Activated B cell treated with CpG ODN at 0.5 μM for 24 hours (primary cell): Measurements from ENCODE around the gene BPIFB3. TPM values are rescaled to one million over a fixed set of nuclear protein-coding genes. Genes with fewer than 3 reads are reported as not detected.

Experiments
- ATAC-seq: fragments of 200-7000 bp; cut with Tn5 transposase; one replicate; pipeline ENCODE4 v1.10.0; 2021; ENCODE audit warnings: low read depth, mild to moderate bottlenecking, moderate library complexity
- CTCF ChIA-PET: fragments of 350-600 bp; sonication (Branson Sonifier 250); formaldehyde crosslinking; loops from one replicate; lab custom pipeline; 2021; ENCODE audit warnings: antibody characterized with exemption; lab: Charles Lee
- POLR2A ChIA-PET: fragments of 350-600 bp; sonication (Branson Sonifier 250); formaldehyde crosslinking; loops from one replicate; lab custom pipeline; 2021; ENCODE audit warnings: antibody characterized with exemption; lab: Charles Lee
- DNase-seq: peaks from one replicate; pipeline ENCODE4 v3.0.0; 2022
- H3K27ac Mint-ChIP-seq: one replicate; pipeline ENCODE4 v1.8.0; 2020; ENCODE audit warnings: mixed read lengths
- H3K27me3 Mint-ChIP-seq: one replicate; pipeline ENCODE4 v1.8.0; 2021; ENCODE audit warnings: mixed read lengths
- H3K36me3 Mint-ChIP-seq: one replicate; pipeline ENCODE4 v1.8.0; 2021; ENCODE audit warnings: low read depth, mixed read lengths
- H3K4me1 Mint-ChIP-seq: one replicate; pipeline ENCODE4 v1.8.0; 2021; ENCODE audit warnings: mixed read lengths
- H3K4me3 Mint-ChIP-seq: one replicate; pipeline ENCODE4 v1.8.0; 2020; ENCODE audit warnings: mild to moderate bottlenecking, mixed read lengths
- H3K9me3 Mint-ChIP-seq: one replicate; pipeline ENCODE4 v1.8.0; 2020; ENCODE audit warnings: mixed read lengths
- intact Hi-C: fragments of 100-400 bp; cut with micrococcal nuclease; formaldehyde crosslinking; loops from one replicate; pipeline ENCODE4 v1.15.1; 2024
- total RNA-seq: library from RNA; stranded (reverse); gene quantifications from 2 replicates; pipeline ENCODE4 v1.2.3, GENCODE V29; 2022
- TF ChIP-seq, protein P1 (sequence below): fragments of 200-600 bp; IDR thresholded peaks from one replicate; pipeline ENCODE4 v1.8.0; 2022; ENCODE audit warnings: antibody characterized with exemption, mild to moderate bottlenecking

The BPIFB3 gene
- total RNA-seq, 1 donor from 2014 or later: not detected

- intact Hi-C loops: no loop called here
- TF ChIP-seq, protein P1, sequence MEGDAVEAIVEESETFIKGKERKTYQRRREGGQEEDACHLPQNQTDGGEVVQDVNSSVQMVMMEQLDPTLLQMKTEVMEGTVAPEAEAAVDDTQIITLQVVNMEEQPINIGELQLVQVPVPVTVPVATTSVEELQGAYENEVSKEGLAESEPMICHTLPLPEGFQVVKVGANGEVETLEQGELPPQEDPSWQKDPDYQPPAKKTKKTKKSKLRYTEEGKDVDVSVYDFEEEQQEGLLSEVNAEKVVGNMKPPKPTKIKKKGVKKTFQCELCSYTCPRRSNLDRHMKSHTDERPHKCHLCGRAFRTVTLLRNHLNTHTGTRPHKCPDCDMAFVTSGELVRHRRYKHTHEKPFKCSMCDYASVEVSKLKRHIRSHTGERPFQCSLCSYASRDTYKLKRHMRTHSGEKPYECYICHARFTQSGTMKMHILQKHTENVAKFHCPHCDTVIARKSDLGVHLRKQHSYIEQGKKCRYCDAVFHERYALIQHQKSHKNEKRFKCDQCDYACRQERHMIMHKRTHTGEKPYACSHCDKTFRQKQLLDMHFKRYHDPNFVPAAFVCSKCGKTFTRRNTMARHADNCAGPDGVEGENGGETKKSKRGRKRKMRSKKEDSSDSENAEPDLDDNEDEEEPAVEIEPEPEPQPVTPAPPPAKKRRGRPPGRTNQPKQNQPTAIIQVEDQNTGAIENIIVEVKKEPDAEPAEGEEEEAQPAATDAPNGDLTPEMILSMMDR: no peak
- no peak overlapping the region for H3K27ac Mint-ChIP-seq
- DNase-seq (no peak), ATAC-seq (no peak)
- H3K4me3 Mint-ChIP-seq: no peak overlapping the region
- POLR2A ChIA-PET: no interaction called here
- H3K9me3 Mint-ChIP-seq: no peaks in the 10 kb centered on the region
- H3K4me1 Mint-ChIP-seq: no peaks in the 10 kb centered on the region
- no peaks in the 10 kb centered on the region for H3K36me3 Mint-ChIP-seq
- CTCF ChIA-PET: no interaction called here
- H3K27me3 Mint-ChIP-seq: no peaks in the 10 kb centered on the region
Observed at GRCh38 chr20:33014336-33015113, 39.2 kb upstream of the BPIFB3 start.

DNA sequence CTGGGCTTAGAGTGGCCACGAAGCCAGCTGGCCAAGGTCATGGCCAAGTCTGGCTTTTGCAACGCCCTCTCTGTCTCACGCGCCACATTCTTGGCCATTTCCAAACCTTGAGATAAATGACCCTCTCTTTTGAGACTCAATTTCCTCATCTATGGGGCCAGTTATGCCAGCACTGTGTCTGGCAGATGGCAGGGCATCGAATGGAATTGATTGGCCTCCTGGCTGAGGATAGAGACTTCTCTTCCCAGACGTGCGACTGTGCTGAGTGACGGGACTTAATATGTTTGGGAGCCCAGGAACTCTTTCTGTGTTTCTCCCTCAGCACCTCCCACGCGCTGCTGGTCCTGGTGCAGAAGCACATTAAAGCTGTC lies 38.6 kb upstream of the BPIFB3 start:
- no peak for ATAC-seq
- DNase-seq: no peak
- Mint-ChIP-seq H3K36me3 (no peaks in the 10 kb centered on the region), H3K27ac (no peak overlapping the region), H3K4me3 (no peak overlapping the region), H3K27me3 (no peaks in the 10 kb centered on the region), H3K9me3 (no peaks in the 10 kb centered on the region), H3K4me1 (no peaks in the 10 kb centered on the region)
- POLR2A ChIA-PET: no interaction called here
- intact Hi-C loops: no loop called here
- TF ChIP-seq, protein P1: no peak
- CTCF ChIA-PET: no interaction called here

- ATAC-seq (no peak), DNase-seq (no peak)
- POLR2A ChIA-PET: no interaction called here
Observed at GRCh38 chr20:33015700-33016580, 37.8 kb upstream of the BPIFB3 start.

DNA sequence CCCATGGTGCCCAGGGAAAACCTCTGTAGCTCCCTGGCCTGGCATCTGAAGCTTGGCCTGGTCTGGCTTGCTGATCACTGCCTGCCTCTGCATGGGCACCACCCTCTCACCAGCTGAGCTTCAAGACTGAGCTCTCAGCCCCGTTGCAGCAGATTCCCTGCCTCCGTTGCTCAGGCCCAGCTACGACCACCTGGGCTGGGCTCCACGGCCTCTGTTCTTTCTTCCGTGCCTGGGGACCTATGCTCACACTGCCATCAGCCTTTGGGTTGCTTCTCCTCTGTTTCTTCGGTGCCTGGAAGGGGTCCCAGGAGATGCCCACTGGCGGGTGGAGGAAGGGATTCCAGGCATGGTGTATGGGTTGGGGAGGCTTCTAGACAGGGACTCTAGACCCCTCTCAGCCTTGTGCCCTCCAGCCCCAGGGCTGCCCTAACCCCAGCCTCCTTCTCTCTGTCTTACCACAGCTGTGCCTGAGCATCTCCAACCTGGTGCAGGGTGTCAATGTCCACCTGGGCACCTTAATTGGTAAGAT lies 37.1 kb upstream of the BPIFB3 start:
- Mint-ChIP-seq H3K4me1 (no peaks in the 10 kb centered on the region), H3K27ac (no peak overlapping the region), H3K36me3 (no peaks in the 10 kb centered on the region), H3K9me3 (no peaks in the 10 kb centered on the region), H3K27me3 (no peaks in the 10 kb centered on the region), H3K4me3 (no peak overlapping the region)
- intact Hi-C loops: no loop called here
- DNase-seq (no peak), ATAC-seq (no peak)
- ChIA-PET CTCF (interaction anchor here (0.6 kb wide), 1 partner anchor 41 kb away, joined by 5 read pairs; no protein-coding TSS in a partner anchor), POLR2A (no interaction called here)
- TF ChIP-seq, protein P1: no peak

More at GRCh38 chr20:33015700-33016580, 37.8 kb upstream of the BPIFB3 start:
- Mint-ChIP-seq H3K9me3 (no peaks in the 10 kb centered on the region), H3K27ac (no peak overlapping the region), H3K4me3 (no peak overlapping the region), H3K36me3 (no peaks in the 10 kb centered on the region), H3K27me3 (no peaks in the 10 kb centered on the region), H3K4me1 (no peaks in the 10 kb centered on the region)
- TF ChIP-seq, protein P1: no peak
- CTCF ChIA-PET: interaction anchor here (0.6 kb wide), 1 partner anchor 41 kb away, joined by 5 read pairs; no protein-coding TSS in a partner anchor
- intact Hi-C loops: no loop called here

DNA sequence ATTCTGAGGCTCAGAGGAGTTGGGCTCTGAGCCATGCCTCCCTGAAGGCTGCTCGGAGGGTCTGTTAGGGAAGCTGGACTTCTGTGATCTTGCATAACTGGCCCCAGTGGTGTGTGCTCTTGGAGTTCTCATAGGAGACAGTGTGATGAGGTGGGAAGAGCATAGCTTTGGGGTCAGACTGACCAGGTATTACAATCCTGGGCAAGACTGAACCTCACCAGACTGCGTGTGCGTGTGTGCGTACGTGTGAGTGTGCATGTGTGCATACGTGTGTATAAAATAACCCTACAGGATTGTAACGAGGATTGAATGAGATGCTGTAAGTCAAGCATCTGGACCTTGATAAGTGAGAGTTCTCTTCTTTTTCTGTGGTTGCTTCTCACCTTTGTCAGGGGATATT lies 36.2 kb upstream of the BPIFB3 start:
- H3K4me1 Mint-ChIP-seq: no peaks in the 10 kb centered on the region
- TF ChIP-seq, protein P1: no peak
- ChIA-PET POLR2A (no interaction called here), CTCF (no interaction called here)
- intact Hi-C loops: no loop called here
- no peaks in the 10 kb centered on the region for H3K36me3 Mint-ChIP-seq
- no peak overlapping the region for H3K4me3 Mint-ChIP-seq
- DNase-seq: no peak
- H3K27ac Mint-ChIP-seq: no peak overlapping the region
- no peak for ATAC-seq
- no peaks in the 10 kb centered on the region for H3K27me3 Mint-ChIP-seq
- no peaks in the 10 kb centered on the region for H3K9me3 Mint-ChIP-seq
